HG03571 (cell line): ENCODE data around the gene NEAT1.

Experiments
- ATAC-seq: cut with Tn5 transposase; IDR thresholded peaks from one replicate; pipeline ENCODE4 v1.9.1; 2021; ENCODE audit not compliant: unreplicated experiment

The NEAT1 gene

GRCh38 chr11:65389294-65389980 is 33.2 kb upstream of the NEAT1 start:
- ATAC-seq = no peak

- ATAC-seq = no peak
These were observed 32.3 kb upstream of the NEAT1 start for GRCh38 chr11:65390099-65390941.

GRCh38 chr11:65390996-65391395 is 31.6 kb upstream of the NEAT1 start:
- ATAC-seq = no peak

- ATAC-seq = no peak
These were observed 30.3 kb upstream of the NEAT1 start for GRCh38 chr11:65392186-65392829.

- no peak for ATAC-seq
These were observed 29.7 kb upstream of the NEAT1 start for GRCh38 chr11:65392899-65393298.

- ATAC-seq = no peak
These were observed 29.0 kb upstream of the NEAT1 start for GRCh38 chr11:65393513-65394079.

- no peak for ATAC-seq
These were observed 28.5 kb upstream of the NEAT1 start for GRCh38 chr11:65394125-65394536.

- no peak for ATAC-seq
These were observed 26.6 kb upstream of the NEAT1 start for GRCh38 chr11:65395961-65396530.

GRCh38 chr11:65396769-65397745 is 25.5 kb upstream of the NEAT1 start:
- ATAC-seq = no peak

GRCh38 chr11:65398362-65398910 is 24.2 kb upstream of the NEAT1 start:
- no peak for ATAC-seq

- no peak for ATAC-seq
These were observed 23.3 kb upstream of the NEAT1 start for GRCh38 chr11:65399249-65399648.

GRCh38 chr11:65399845-65400244 is 22.8 kb upstream of the NEAT1 start:
- ATAC-seq = no peak

- no peak for ATAC-seq
These were observed 22.1 kb upstream of the NEAT1 start for GRCh38 chr11:65400307-65401072.

GRCh38 chr11:65401073-65401802 is 21.4 kb upstream of the NEAT1 start:
- ATAC-seq = no peak

GRCh38 chr11:65401803-65402248 is 20.8 kb upstream of the NEAT1 start:
- ATAC-seq = no peak

- ATAC-seq = no peak
These were observed 19.8 kb upstream of the NEAT1 start for GRCh38 chr11:65402790-65403189.

GRCh38 chr11:65403607-65404121 is 18.9 kb upstream of the NEAT1 start:
- no peak for ATAC-seq

GRCh38 chr11:65404210-65404609 is 18.4 kb upstream of the NEAT1 start:
- no peak for ATAC-seq
